GM19239 (cell line): ENCODE data around the gene LHFPL5.

Source experiments
- DNase-seq: peaks from one replicate; pipeline ENCODE4 v3.0.0; 2011; ENCODE audit warnings: low spot score; ENCODE audit not compliant: insufficient read length
- FAIRE-seq: peaks from 2 replicates; lab custom pipeline; 2011; peaks lifted over from hg19 to GRCh38; lab: Jason Lieb, UNC

The LHFPL5 gene

GRCh38 chr6:35804996-35805736, at the start of gene LHFPL5:
Gene LHFPL5 (plus strand): TSS chr6:35805352. CDS start chr6:35805671, 319 bp downstream.
- FAIRE-seq, result no peak
- peak; percentile 65 for DNase-seq

- FAIRE-seq (no peak), DNase-seq (no peak)
Measured at GRCh38 chr6:35757456-35758123, 47.6 kb upstream of the LHFPL5 start.

- DNase-seq (no peak), FAIRE-seq (no peak)
Measured at GRCh38 chr6:35759426-35759825, 45.7 kb upstream of the LHFPL5 start.

GRCh38 chr6:35765739-35766138, 39.4 kb upstream of the LHFPL5 start:
- no peak for DNase-seq
- FAIRE-seq, result no peak

- FAIRE-seq (no peak), DNase-seq (no peak)
Measured at GRCh38 chr6:35769211-35769610, 35.9 kb upstream of the LHFPL5 start.

GRCh38 chr6:35771343-35771627, 33.9 kb upstream of the LHFPL5 start:
- DNase-seq (no peak), FAIRE-seq (no peak)

GRCh38 chr6:35774116-35774794, 30.9 kb upstream of the LHFPL5 start:
- FAIRE-seq (no peak), DNase-seq (no peak)

GRCh38 chr6:35775031-35775430, 30.1 kb upstream of the LHFPL5 start:
- DNase-seq, result no peak
- no peak for FAIRE-seq

- FAIRE-seq (no peak), DNase-seq (no peak)
Measured at GRCh38 chr6:35776364-35777215, 28.6 kb upstream of the LHFPL5 start, which contains the start of gene CLPSL2. Gene CLPSL2 (plus strand): TSS chr6:35776598. CDS start chr6:35776619, 21 bp downstream.

- no peak for FAIRE-seq
- no peak for DNase-seq
Measured at GRCh38 chr6:35777356-35778102, 27.6 kb upstream of the LHFPL5 start.

- FAIRE-seq (no peak), DNase-seq (no peak)
Measured at GRCh38 chr6:35778437-35778836, 26.7 kb upstream of the LHFPL5 start.

GRCh38 chr6:35780719-35781118, 24.4 kb upstream of the LHFPL5 start, which contains the start of gene CLPSL1:
Gene CLPSL1 (plus strand): TSS chr6:35781019. CDS start chr6:35781111, 92 bp downstream.
- FAIRE-seq, result no peak

GRCh38 chr6:35781290-35781689, 23.9 kb upstream of the LHFPL5 start:
- FAIRE-seq (no peak), DNase-seq (no peak)

More at GRCh38 chr6:35780719-35781118, 24.4 kb upstream of the LHFPL5 start, which contains the start of gene CLPSL1:
- DNase-seq, result no peak

- FAIRE-seq (no peak), DNase-seq (no peak)
Measured at GRCh38 chr6:35782424-35782823, 22.7 kb upstream of the LHFPL5 start.

GRCh38 chr6:35784200-35784599, 21.0 kb upstream of the LHFPL5 start:
- DNase-seq, result no peak
- no peak for FAIRE-seq

- FAIRE-seq (no peak), DNase-seq (no peak)
Measured at GRCh38 chr6:35786272-35786671, 18.9 kb upstream of the LHFPL5 start.

GRCh38 chr6:35786810-35787209, 18.3 kb upstream of the LHFPL5 start:
- FAIRE-seq, result no peak
- no peak for DNase-seq

- no peak for FAIRE-seq
Measured at GRCh38 chr6:35787266-35788218, 17.6 kb upstream of the LHFPL5 start.

More at GRCh38 chr6:35787266-35788218, 17.6 kb upstream of the LHFPL5 start:
- no peak for DNase-seq
